ENCODE results near the gene CHRNA3. TPM values are rescaled to one million over a fixed set of nuclear protein-coding genes. Genes with fewer than 3 reads are reported as not detected.
A peak's percentile ranks its signal among the peaks of the same experiment; 100 is the strongest.

CHRNA3 gene
- polyA plus RNA-seq, 1 of the 3 experiments (the other 2 are of a cell fraction), result 2.3 TPM

GRCh38 chr15:78625606-78626280 lies 4.9 kb upstream of the CHRNA3 start:
- H3K9me2 ChIP-seq, result no peaks in the 10 kb centered on the region
- H3K36me3 ChIP-seq (replicated peaks in 1 of 2; ENCODE audit: control insufficient read depth in 1 of 2, insufficient read depth in 2 of 2, low read length in 1 of 2), result no peaks in the 10 kb centered on the region
- no peak overlapping the region for H3K4me2 ChIP-seq
- POLR2A ChIA-PET, result interaction anchor here (1.0 to 1.6 kb wide), 4 partner anchors 10 to 81 kb away, joined by 3 to 6 read pairs (median 4); no protein-coding TSS in a partner anchor
- 66% methylated on average over 9 of the region's 12 CpGs for WGBS (ENCODE audit: low lambda C conversion rate)
- no peak overlapping the region for H2AFZ ChIP-seq (ENCODE audit: low read depth)
- peaks cover 52% of the 10 kb centered on the region for H3K27me3 ChIP-seq (ENCODE audit: insufficient read depth)
- peak overlapping the region in 1 of 2 experiments; percentile 90; a peak in 2 of 4 replicates for H3K27ac ChIP-seq (ENCODE audit: low read depth in 2 of 2, low read length in 1 of 2)
- no peaks in the 10 kb centered on the region for H3K9me3 ChIP-seq
- peak; percentile 66 for DNase-seq
- CTCF ChIA-PET, result interaction anchor here (0.8 to 1.8 kb wide), 5 partner anchors 12 to 125 kb away, joined by 3 to 12 read pairs (median 4); no protein-coding TSS in a partner anchor
- H3K4me1 ChIP-seq (ENCODE audit: control insufficient read depth in 1 of 2, insufficient read depth in 2 of 2, low read depth in 1 of 2, low read length in 1 of 2), result peaks cover 0 to 36% of the 10 kb centered on the region in 2 experiments; a peak in 1 of 4 replicates
- no peaks in the 10 kb centered on the region for H3K79me2 ChIP-seq (ENCODE audit: insufficient read depth)
- no peak overlapping the region for H3K9ac ChIP-seq
- TF ChIP-seq NRF1 (IDR thresholded peaks at IDR 0.05; ENCODE audit: low read depth, low read length), result no peak
- no peak for TF ChIP-seq PBX3 (IDR thresholded peaks at IDR 0.05)
- peak in 1 of 2 experiments; percentile 30; a peak in 1 of 4 replicates for TF ChIP-seq EP300 (IDR thresholded peaks at IDR 0.05; ENCODE audit: borderline replicate concordance in 1 of 2, low read depth in 1 of 2, low read length in 1 of 2)
- TF ChIP-seq GABPA (IDR thresholded peaks at IDR 0.05; ENCODE audit: low read depth), result no peak
- TF ChIP-seq FOXJ3 (CRISPR knock-in tag; IDR thresholded peaks at IDR 0.05), result peak; percentile 34; the same call in 1 of the 2 replicates
- no peak for TF ChIP-seq SMC3 (IDR thresholded peaks at IDR 0.05; ENCODE audit: low read depth, low read length)
- no peaks in the 10 kb centered on the region for H3F3A ChIP-seq (replicated peaks; ENCODE audit: insufficient read depth)
- H4K20me1 ChIP-seq (ENCODE audit: insufficient read depth), result 0 out of 2 replicates have a peak, but pooled peaks cover 6% of the 10 kb centered on the region
- H3K4me3 ChIP-seq (ENCODE audit: low read depth in 2 of 2, low read length in 1 of 2), result no peak overlapping the region

GRCh38 chr15:78624651-78625590 lies 4.1 kb upstream of the CHRNA3 start:
- 71% methylated on average over 15 of the region's 17 CpGs for WGBS (ENCODE audit: low lambda C conversion rate)
- 0 out of 2 replicates have a peak, but pooled peaks cover 6% of the 10 kb centered on the region for H4K20me1 ChIP-seq (ENCODE audit: insufficient read depth)
- H3K9me2 ChIP-seq, result no peaks in the 10 kb centered on the region
- CTCF ChIA-PET, result interaction anchor here (0.8 to 1.8 kb wide), 6 partner anchors 12 to 126 kb away, joined by 3 to 8 read pairs (median 4); no protein-coding TSS in a partner anchor
- H3F3A ChIP-seq (replicated peaks; ENCODE audit: insufficient read depth), result no peaks in the 10 kb centered on the region
- H3K79me2 ChIP-seq (ENCODE audit: insufficient read depth), result no peaks in the 10 kb centered on the region
- no peak for DNase-seq
- POLR2A ChIA-PET, result interaction anchor here (1.0 to 2.2 kb wide), 3 partner anchors 13 to 82 kb away, joined by 3 to 7 read pairs (median 5); no protein-coding TSS in a partner anchor
- peak overlapping the region in 1 of 2 experiments; percentile 90; a peak in 2 of 4 replicates for H3K27ac ChIP-seq (ENCODE audit: low read depth in 2 of 2, low read length in 1 of 2)
- H3K9me3 ChIP-seq, result no peaks in the 10 kb centered on the region
- TF ChIP-seq TEAD4 (IDR thresholded peaks at IDR 0.05; ENCODE audit: borderline replicate concordance, insufficient read depth) (no peak), ZBTB33 (IDR thresholded peaks at IDR 0.05; ENCODE audit: borderline replicate concordance, low read depth) (no peak), PBX3 (IDR thresholded peaks at IDR 0.05) (no peak), REST (IDR thresholded peaks at IDR 0.05; ENCODE audit: low read depth, low read length) (no peak), TAF1 (IDR thresholded peaks at IDR 0.05; ENCODE audit: borderline replicate concordance, low read depth, low read length) (no peak), RFX5 (IDR thresholded peaks at IDR 0.05; ENCODE audit: low read length) (no peak), NRF1 (IDR thresholded peaks at IDR 0.05; ENCODE audit: low read depth, low read length) (no peak)
- H2AFZ ChIP-seq (ENCODE audit: low read depth), result no peak overlapping the region
- peaks cover 60% of the 10 kb centered on the region for H3K27me3 ChIP-seq (ENCODE audit: insufficient read depth)
- no peak overlapping the region for H3K9ac ChIP-seq
- H3K4me1 ChIP-seq (ENCODE audit: control insufficient read depth in 1 of 2, insufficient read depth in 2 of 2, low read depth in 1 of 2, low read length in 1 of 2), result peaks cover 0 to 36% of the 10 kb centered on the region in 2 experiments; a peak in 1 of 4 replicates
- H3K4me2 ChIP-seq, result no peak overlapping the region
- H3K36me3 ChIP-seq (replicated peaks in 1 of 2; ENCODE audit: control insufficient read depth in 1 of 2, insufficient read depth in 2 of 2, low read length in 1 of 2), result no peaks in the 10 kb centered on the region
- H3K4me3 ChIP-seq (ENCODE audit: low read depth in 2 of 2, low read length in 1 of 2), result no peak overlapping the region
